BLaER1 treated with 17β-estradiol and CSF1 and Interleukin-3, amounts not matched to agents 10 nM and 100 nM (cell line): ENCODE measurements around the gene HARBI1.
"Not testable (repeated sequence)": the region's sequence is repeated elsewhere in the genome, so short reads cannot be mapped to it uniquely, and the experiment has no call there.

Experiments used
- H3K27ac ChIP-seq, 11 experiments: shearing (Covaris generic); formaldehyde crosslinking; 2 replicates each; pipeline ENCODE4 v1.8.1; 2022
- H3K27me3 ChIP-seq, 11 experiments: shearing (Covaris generic); formaldehyde crosslinking; 2 replicates each; pipeline ENCODE4 v1.8.1; 2022
- H3K36me3 ChIP-seq, 11 experiments: shearing (Covaris generic); formaldehyde crosslinking; 2 replicates each; pipeline ENCODE4 v1.8.1; 2022
- H3K4me1 ChIP-seq, 10 experiments: shearing (Covaris generic); formaldehyde crosslinking; 2 replicates each; pipeline ENCODE4 v1.8.1; 2022
- H3K4me2 ChIP-seq, 11 experiments: shearing (Covaris generic); formaldehyde crosslinking; 2 replicates each; pipeline ENCODE4 v1.8.1; 2022
- H3K4me3 ChIP-seq, 10 experiments: shearing (Covaris generic); formaldehyde crosslinking; 2 replicates each; pipeline ENCODE4 v1.8.1; 2022
- H3K9ac ChIP-seq, 11 experiments: shearing (Covaris generic); formaldehyde crosslinking; 2 replicates each; pipeline ENCODE4 v1.8.1; 2022
- H3K9me3 ChIP-seq, 11 experiments: shearing (Covaris generic); formaldehyde crosslinking; replicated peaks in 1 of 11; 2 replicates each; pipeline ENCODE4 v1.8.1; 2022
- H4K20me1 ChIP-seq, 11 experiments: shearing (Covaris generic); formaldehyde crosslinking; 2 replicates each; pipeline ENCODE4 v1.8.1; 2022
- Cebpa-rat ChIP-seq, 11 experiments: shearing (Covaris generic); IDR thresholded peaks; 2 replicates each; pipeline ENCODE4 v1.8.1; 2022

The HARBI1 gene

GRCh38 chr11:46594785-46595184, 22.2 kb downstream of the HARBI1 start:
- Histone ChIP-seq H3K27me3 (no peaks in the 10 kb centered on the region), H3K27ac (peak overlapping the region in 5 of 11 experiments; percentile 84 to 91 (median 89); a peak in 9 of 22 replicates), H3K4me3 (no peak overlapping the region), H4K20me1 (peaks cover 18 to 39% (median 36%) of the 10 kb centered on the region in 11 experiments; a peak in 19 of 22 replicates), H3K4me2 (peak overlapping the region in 3 of 11 experiments; percentile 79 to 92 (median 83); a peak in 5 of 22 replicates), H3K36me3 (no peaks in the 10 kb centered on the region), H3K9me3 (no peaks in the 10 kb centered on the region), H3K9ac (no peak overlapping the region), H3K4me1 (peaks cover 21 to 41% (median 28%) of the 10 kb centered on the region in 10 experiments)
- no peak for TF ChIP-seq Cebpa-rat (IDR thresholded peaks at IDR 0.05)

DNA sequence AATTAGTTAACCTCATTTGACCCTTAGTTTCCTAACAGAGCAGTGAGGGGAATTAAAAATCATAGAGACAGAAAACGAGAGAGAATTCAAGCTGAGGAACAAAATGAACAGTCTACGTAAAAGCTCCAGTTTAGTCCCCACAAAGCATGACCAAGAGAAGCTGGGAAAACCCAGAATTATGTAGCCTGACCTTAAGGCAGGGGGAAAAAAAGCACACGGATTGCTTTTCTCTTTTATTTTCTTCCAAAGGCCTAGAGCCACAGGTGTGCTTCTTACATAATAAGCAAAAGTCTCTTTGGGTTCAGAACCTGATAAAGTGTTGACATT, 22.7 kb downstream of the HARBI1 start:
- H4K20me1 ChIP-seq, result peaks cover 23 to 44% (median 39%) of the 10 kb centered on the region in 11 experiments; a peak in 19 of 22 replicates
- H3K9ac ChIP-seq, result peak overlapping the region; percentile 87 to 97 (median 92); a peak in 20 of 22 replicates
- H3K4me1 ChIP-seq, result peaks cover 21 to 45% (median 28%) of the 10 kb centered on the region in 10 experiments
- no peaks in the 10 kb centered on the region for H3K9me3 ChIP-seq
- peak overlapping the region; percentile 80 to 92 (median 88) for H3K27ac ChIP-seq
- H3K4me3 ChIP-seq, result peak overlapping the region; percentile 85 to 99 (median 96); a peak in 19 of 20 replicates
- no peak for TF ChIP-seq Cebpa-rat (IDR thresholded peaks at IDR 0.05)
- no peaks in the 10 kb centered on the region for H3K36me3 ChIP-seq
- H3K4me2 ChIP-seq, result peak overlapping the region; percentile 43 to 98 (median 83)
- no peaks in the 10 kb centered on the region for H3K27me3 ChIP-seq

- no peaks in the 10 kb centered on the region for H3K27me3 ChIP-seq
- peak within 1 kb of the TSS; percentile 87 to 97 (median 92) for H3K9ac ChIP-seq
- TF ChIP-seq Cebpa-rat (IDR thresholded peaks at IDR 0.05), result 0 out of 22 replicates have a peak, but pooled peaks of 1 of the 11 experiments have one; percentile 16
- no peaks in the 10 kb centered on the region for H3K36me3 ChIP-seq
- H3K4me3 ChIP-seq, result peak within 1 kb of the TSS; percentile 85 to 99 (median 96)
- peak within 1 kb of the TSS; percentile 80 to 92 (median 88) for H3K27ac ChIP-seq
- H4K20me1 ChIP-seq, result peaks cover 25 to 50% (median 45%) of the 10 kb centered on the region in 11 experiments; a peak in 19 of 22 replicates
- peak within 1 kb of the TSS; percentile 81 to 98 (median 92) for H3K4me2 ChIP-seq
- H3K4me1 ChIP-seq, result peaks cover 21 to 49% (median 28%) of the 10 kb centered on the region in 10 experiments
- H3K9me3 ChIP-seq, result no peaks in the 10 kb centered on the region
Measured at GRCh38 chr11:46593550-46594373, 23.3 kb downstream of the HARBI1 start, which contains the start of gene AMBRA1. Gene AMBRA1 (minus strand): TSS chr11:46594023. CDS start chr11:46548380, 45,643 bp downstream.

- H3K9ac ChIP-seq, result peak overlapping the region in 4 of 11 experiments; percentile 1 to 69 (median 36); a peak in 6 of 22 replicates
- H3K27me3 ChIP-seq, result no peaks in the 10 kb centered on the region
- peaks cover 50 to 77% (median 73%) of the 10 kb centered on the region in 11 experiments; a peak in 20 of 22 replicates for H4K20me1 ChIP-seq
- peaks cover 2 to 23% (median 13%) of the 10 kb centered on the region in 11 experiments; a peak in 13 of 22 replicates for H3K36me3 ChIP-seq
- peak overlapping the region; percentile 17 to 98 (median 91); a peak in 21 of 22 replicates for H3K4me2 ChIP-seq
- H3K4me1 ChIP-seq, result peaks cover 21 to 50% (median 28%) of the 10 kb centered on the region in 10 experiments
- H3K4me3 ChIP-seq, result peak overlapping the region in 3 of 10 experiments; percentile 43 to 90 (median 48); a peak in 6 of 20 replicates
- H3K9me3 ChIP-seq, result no peaks in the 10 kb centered on the region
- peak overlapping the region in 2 of 11 experiments; percentile 23 to 39; a peak in 2 of 22 replicates for H3K27ac ChIP-seq
- no peak for TF ChIP-seq Cebpa-rat (IDR thresholded peaks at IDR 0.05)
Measured at GRCh38 chr11:46590740-46591605, 26.1 kb downstream of the HARBI1 start.

DNA sequence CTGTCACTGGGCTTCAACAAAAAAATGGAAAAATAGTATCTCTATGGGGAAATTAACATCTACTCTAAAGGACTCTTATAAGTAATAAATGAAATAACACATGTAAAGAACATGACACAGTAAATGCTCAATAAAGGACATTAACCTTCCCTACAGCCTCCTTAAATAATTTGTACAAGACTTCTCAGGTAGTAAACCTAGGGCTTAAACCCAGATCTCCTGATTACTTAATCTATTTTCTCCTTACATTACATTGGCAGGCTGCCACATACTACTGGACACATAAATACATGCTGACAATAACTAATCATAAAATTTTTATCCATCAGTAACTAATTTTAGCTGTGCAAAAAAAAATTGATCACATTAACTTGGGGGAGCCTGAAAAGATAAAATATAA, 28.1 kb downstream of the HARBI1 start:
- peak overlapping the region in 2 of 11 experiments; percentile 85 to 98; a peak in 4 of 22 replicates for H3K4me2 ChIP-seq
- no peak for TF ChIP-seq Cebpa-rat (IDR thresholded peaks at IDR 0.05)
- H3K4me1 ChIP-seq, result peaks cover 21 to 46% (median 26%) of the 10 kb centered on the region in 10 experiments
- no peaks in the 10 kb centered on the region for H3K27me3 ChIP-seq
- H3K9ac ChIP-seq, result peak overlapping the region in 2 of 11 experiments; percentile 14 to 27; a peak in 2 of 22 replicates
- peaks cover 4 to 32% (median 19%) of the 10 kb centered on the region in 11 experiments; a peak in 19 of 22 replicates for H3K36me3 ChIP-seq
- peaks cover 50 to 90% (median 75%) of the 10 kb centered on the region in 11 experiments; a peak in 20 of 22 replicates for H4K20me1 ChIP-seq
- peaks cover 0 to 6% (median 5%) of the 10 kb centered on the region in 11 experiments; a peak in 11 of 22 replicates for H3K9me3 ChIP-seq
- H3K27ac ChIP-seq, result 0 out of 22 replicates have a peak overlapping the region, but pooled peaks of 1 of the 11 experiments have one; percentile 34
- no peak overlapping the region for H3K4me3 ChIP-seq

DNA sequence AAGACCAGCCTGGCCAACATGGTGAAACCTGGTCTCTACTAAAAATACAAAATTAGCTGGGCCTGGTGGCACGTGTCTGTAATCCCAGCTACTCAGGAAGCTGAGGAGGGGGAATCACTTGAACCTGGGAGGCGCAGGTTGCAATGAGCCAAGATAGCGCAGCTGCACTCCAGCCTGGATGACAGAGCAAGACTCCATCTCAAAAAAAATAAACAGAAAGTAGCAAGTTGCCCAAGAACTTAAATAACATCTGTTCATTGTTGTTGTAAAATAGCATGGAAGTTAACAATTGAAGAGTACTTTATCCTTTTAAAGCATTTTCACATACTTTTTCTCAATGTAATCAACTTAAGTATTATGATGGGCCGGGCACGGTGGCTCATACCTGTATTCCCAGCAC, 28.9 kb downstream of the HARBI1 start:
- Histone ChIP-seq H3K4me3 (no peak overlapping the region), H3K27me3 (no peaks in the 10 kb centered on the region), H3K36me3 (peaks cover 4 to 32% (median 19%) of the 10 kb centered on the region in 11 experiments; a peak in 19 of 22 replicates), H3K9me3 (peaks cover 0 to 6% (median 5%) of the 10 kb centered on the region in 11 experiments; a peak in 11 of 22 replicates), H3K27ac (no peak overlapping the region), H3K4me1 (peaks cover 20 to 46% (median 25%) of the 10 kb centered on the region in 10 experiments), H3K9ac (no peak overlapping the region), H3K4me2 (no peak overlapping the region), H4K20me1 (peaks cover 50 to 84% (median 72%) of the 10 kb centered on the region in 11 experiments; a peak in 20 of 22 replicates)
- TF ChIP-seq Cebpa-rat (IDR thresholded peaks at IDR 0.05), result no peak

DNA sequence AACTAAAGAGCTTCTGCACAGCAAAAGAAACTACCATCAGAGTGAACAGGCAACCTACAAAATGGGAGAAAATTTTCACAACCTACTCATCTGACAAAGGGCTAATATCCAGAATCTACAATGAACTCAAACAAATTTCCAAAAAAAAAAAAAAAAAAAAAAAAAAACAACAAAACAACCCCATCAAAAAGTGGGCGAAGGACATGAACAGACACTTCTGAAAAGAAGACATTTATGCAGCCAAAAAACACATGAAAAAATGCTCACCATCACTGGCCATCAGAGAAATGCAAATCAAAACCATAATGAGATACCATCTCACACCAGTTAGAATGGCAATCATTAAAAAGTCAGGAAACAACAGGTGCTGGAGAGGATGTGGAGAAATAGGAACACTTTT, 33.5 kb downstream of the HARBI1 start:
- not testable (repeated sequence) for H3K27ac ChIP-seq, H3K4me2 ChIP-seq, H3K4me1 ChIP-seq, H3K9ac ChIP-seq, H3K27me3 ChIP-seq, H3K9me3 ChIP-seq, H3K4me3 ChIP-seq
- Histone ChIP-seq H3K36me3 (peaks cover 13 to 60% (median 35%) of the 10 kb centered on the region in 11 experiments; a peak in 21 of 22 replicates), H4K20me1 (peaks cover 51 to 82% (median 68%) of the 10 kb centered on the region in 11 experiments; a peak in 20 of 22 replicates)

DNA sequence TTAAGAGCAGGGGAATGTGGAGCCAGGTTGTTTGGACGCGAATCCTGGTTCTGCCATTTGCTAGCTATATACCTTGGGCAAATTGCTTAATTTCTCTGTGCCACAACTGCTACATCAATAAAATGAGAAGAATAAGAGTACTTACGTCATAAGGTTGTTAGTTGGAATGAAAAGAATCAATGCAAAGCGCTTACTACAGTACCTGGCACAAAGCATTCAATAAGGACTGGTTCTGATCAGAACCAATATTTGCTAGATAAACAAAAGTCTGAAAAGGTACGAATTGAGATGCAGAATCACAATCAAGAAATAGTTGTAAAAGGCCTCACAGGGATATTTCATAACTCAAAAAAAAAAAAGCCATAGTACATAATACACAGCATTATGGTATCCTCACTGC, 34.4 kb downstream of the HARBI1 start:
- no peak for TF ChIP-seq Cebpa-rat (IDR thresholded peaks at IDR 0.05)
- peaks cover 43 to 82% (median 68%) of the 10 kb centered on the region in 11 experiments; a peak in 20 of 22 replicates for H4K20me1 ChIP-seq
- peaks cover 0 to 12% (median 7%) of the 10 kb centered on the region in 11 experiments; a peak in 13 of 22 replicates for H3K9me3 ChIP-seq

More for the DNA sequence above, 34.4 kb downstream of the HARBI1 start:
- Histone ChIP-seq H3K27ac (no peak overlapping the region), H3K4me1 (no peaks in the 10 kb centered on the region), H3K36me3 (peaks cover 16 to 63% (median 38%) of the 10 kb centered on the region in 11 experiments; a peak in 21 of 22 replicates), H3K9ac (no peak overlapping the region), H3K4me3 (no peak overlapping the region), H3K27me3 (no peaks in the 10 kb centered on the region), H3K4me2 (no peak overlapping the region)
